ENCODE measurements around the gene LLGL1.

DNA sequence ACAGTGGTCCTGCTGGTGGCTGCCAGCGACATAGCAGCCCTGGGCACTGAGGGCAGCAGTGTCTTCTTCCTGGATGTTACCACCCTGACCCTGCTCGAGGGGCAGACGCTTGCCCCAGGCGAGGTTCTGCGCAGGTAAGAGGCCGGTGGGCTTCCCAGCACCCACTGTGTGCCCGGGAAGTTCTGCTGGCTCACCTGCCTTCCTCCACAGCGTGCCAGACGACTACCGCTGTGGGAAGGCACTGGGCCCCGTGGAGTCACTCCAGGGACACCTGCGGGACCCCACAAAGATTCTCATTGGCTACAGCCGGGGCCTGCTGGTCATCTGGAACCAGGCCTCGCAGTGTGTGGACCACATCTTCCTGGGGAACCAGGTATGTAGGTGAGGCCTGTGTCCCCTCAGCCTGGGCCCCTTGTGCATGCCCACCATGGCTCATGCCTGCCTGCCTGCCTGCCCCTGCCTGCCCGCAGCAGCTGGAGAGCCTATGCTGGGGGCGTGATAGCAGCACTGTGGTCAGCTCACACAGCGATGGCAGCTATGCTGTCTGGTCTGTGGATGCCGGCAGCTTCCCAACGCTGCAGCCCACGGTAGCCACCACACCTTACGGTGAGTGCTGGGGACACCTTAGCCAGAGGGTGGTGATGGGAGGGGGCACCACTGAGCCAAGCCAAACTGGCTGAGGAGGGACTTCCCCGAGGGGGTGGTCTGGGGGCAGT is 8.5 kb downstream of the LLGL1 start:
- no peak for TF ChIP-seq POLR2A (IDR thresholded peaks at IDR 0.05)
- TF ChIP-seq, protein P1, sequence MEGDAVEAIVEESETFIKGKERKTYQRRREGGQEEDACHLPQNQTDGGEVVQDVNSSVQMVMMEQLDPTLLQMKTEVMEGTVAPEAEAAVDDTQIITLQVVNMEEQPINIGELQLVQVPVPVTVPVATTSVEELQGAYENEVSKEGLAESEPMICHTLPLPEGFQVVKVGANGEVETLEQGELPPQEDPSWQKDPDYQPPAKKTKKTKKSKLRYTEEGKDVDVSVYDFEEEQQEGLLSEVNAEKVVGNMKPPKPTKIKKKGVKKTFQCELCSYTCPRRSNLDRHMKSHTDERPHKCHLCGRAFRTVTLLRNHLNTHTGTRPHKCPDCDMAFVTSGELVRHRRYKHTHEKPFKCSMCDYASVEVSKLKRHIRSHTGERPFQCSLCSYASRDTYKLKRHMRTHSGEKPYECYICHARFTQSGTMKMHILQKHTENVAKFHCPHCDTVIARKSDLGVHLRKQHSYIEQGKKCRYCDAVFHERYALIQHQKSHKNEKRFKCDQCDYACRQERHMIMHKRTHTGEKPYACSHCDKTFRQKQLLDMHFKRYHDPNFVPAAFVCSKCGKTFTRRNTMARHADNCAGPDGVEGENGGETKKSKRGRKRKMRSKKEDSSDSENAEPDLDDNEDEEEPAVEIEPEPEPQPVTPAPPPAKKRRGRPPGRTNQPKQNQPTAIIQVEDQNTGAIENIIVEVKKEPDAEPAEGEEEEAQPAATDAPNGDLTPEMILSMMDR (IDR thresholded peaks at IDR 0.05), result no peak
